ENCODE results near the gene SGTB. TPM values are rescaled to one million over a fixed set of nuclear protein-coding genes. Genes with fewer than 3 reads are reported as not detected.

The SGTB gene
- total RNA-seq, 6 experiments from 2014 or later, result 1.9 to 5.0 (median 3.9) TPM

GRCh38 chr5:65728218-65728617 lies 6.3 kb upstream of the SGTB start:
- no peak overlapping the region for H3K4me3 ChIP-seq
- H3K27ac ChIP-seq, result no peak overlapping the region
- H3K36me3 ChIP-seq, result no peaks in the 10 kb centered on the region
- 100% methylated on average over 1 of the region's 1 CpG for WGBS (ENCODE audit: insufficient coverage, low coverage, low lambda C conversion rate, missing lambda C conversion rate)
- intact Hi-C loops (cut with DNase I), result loop anchor here in 1 of 2 donors (10.0 kb wide), 1 partner anchor 207 kb away; no protein-coding TSS in a partner anchor
- TF ChIP-seq, protein P1, sequence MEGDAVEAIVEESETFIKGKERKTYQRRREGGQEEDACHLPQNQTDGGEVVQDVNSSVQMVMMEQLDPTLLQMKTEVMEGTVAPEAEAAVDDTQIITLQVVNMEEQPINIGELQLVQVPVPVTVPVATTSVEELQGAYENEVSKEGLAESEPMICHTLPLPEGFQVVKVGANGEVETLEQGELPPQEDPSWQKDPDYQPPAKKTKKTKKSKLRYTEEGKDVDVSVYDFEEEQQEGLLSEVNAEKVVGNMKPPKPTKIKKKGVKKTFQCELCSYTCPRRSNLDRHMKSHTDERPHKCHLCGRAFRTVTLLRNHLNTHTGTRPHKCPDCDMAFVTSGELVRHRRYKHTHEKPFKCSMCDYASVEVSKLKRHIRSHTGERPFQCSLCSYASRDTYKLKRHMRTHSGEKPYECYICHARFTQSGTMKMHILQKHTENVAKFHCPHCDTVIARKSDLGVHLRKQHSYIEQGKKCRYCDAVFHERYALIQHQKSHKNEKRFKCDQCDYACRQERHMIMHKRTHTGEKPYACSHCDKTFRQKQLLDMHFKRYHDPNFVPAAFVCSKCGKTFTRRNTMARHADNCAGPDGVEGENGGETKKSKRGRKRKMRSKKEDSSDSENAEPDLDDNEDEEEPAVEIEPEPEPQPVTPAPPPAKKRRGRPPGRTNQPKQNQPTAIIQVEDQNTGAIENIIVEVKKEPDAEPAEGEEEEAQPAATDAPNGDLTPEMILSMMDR (IDR thresholded peaks at IDR 0.05), result no peak
- peaks cover 0 to 5% (median 0%) of the 10 kb centered on the region in 4 donors for H3K4me1 ChIP-seq
- no peak for ATAC-seq
- H3K9me3 ChIP-seq, result no peaks in the 10 kb centered on the region
- no peaks in the 10 kb centered on the region for H3K27me3 ChIP-seq
- DNase-seq, result no peak

DNA sequence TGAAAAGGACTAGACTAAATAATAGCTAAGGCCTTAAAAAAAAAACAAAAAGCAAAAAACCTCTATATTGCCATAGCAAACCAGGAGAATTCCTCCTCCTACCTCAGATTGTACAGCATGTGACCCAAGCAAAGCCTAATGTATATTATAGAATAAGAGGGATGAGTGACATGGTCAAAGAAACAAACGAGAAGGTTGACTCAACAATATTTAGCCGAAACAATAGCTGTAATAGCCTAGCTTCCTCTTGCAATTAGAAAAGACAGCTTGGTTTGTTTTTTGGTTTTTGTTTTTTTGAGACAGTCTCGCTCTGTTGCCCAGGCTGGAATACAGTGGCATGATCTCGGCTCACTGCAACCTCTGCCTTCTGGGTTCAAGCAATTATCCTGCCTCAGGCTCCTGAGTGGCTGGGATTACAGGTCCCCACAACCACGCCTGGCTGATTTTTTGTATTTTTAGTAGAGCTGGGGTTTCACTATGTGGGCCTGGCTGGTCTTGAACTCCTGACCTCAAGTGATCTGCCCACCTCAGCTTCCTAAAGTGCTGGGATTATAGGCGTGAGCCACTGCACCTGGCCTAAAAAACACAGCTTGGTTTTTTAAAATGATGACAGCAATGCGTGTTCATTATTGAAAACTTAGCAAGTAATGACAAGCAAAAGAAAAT lies 5.7 kb upstream of the SGTB start:
- Histone ChIP-seq H3K4me1 (peaks cover 0 to 8% (median 0%) of the 10 kb centered on the region in 4 donors), H3K36me3 (no peaks in the 10 kb centered on the region), H3K4me3 (no peak overlapping the region), H3K27ac (no peak overlapping the region), H3K9me3 (no peaks in the 10 kb centered on the region), H3K27me3 (no peaks in the 10 kb centered on the region)
- 82% methylated on average over 6 of the region's 7 CpGs for WGBS (ENCODE audit: insufficient coverage, low coverage, low lambda C conversion rate, missing lambda C conversion rate)
- no peak for DNase-seq
- intact Hi-C loops (cut with DNase I), result loop anchor here in 1 of 2 donors (10.0 kb wide), 1 partner anchor 207 kb away; no protein-coding TSS in a partner anchor
- TF ChIP-seq, protein P1 (IDR thresholded peaks at IDR 0.05), result no peak
- no peak for TF ChIP-seq POLR2A (IDR thresholded peaks at IDR 0.05)
- ATAC-seq, result no peak

GRCh38 chr5:65722575-65723403 lies 880 bp upstream of the SGTB start:
- H3K27me3 ChIP-seq, result no peaks in the 10 kb centered on the region
- H3K9me3 ChIP-seq, result no peaks in the 10 kb centered on the region
- H3K4me3 ChIP-seq, result peak overlapping the region; percentile 85 to 91 (median 87)
- WGBS (ENCODE audit: insufficient coverage, low coverage, low lambda C conversion rate, missing lambda C conversion rate), result 2% methylated on average over 19 of the region's 28 CpGs
- TF ChIP-seq, protein P1 (IDR thresholded peaks at IDR 0.05), result no peak
- TF ChIP-seq POLR2A (IDR thresholded peaks at IDR 0.05), result no peak
- H3K4me1 ChIP-seq, result peaks cover 0 to 13% (median 0%) of the 10 kb centered on the region in 4 donors
- no peaks in the 10 kb centered on the region for H3K36me3 ChIP-seq
- H3K27ac ChIP-seq, result peak overlapping the region; percentile 34 to 79 (median 67)
- ATAC-seq, result peak; percentile 25 to 49 (median 38)
- DNase-seq, result peak in 1 of 3 donors; percentile 66
- intact Hi-C loops (cut with DNase I), result loop anchor here in 1 of 2 donors (10.0 kb wide), 1 partner anchor 212 kb away; no protein-coding TSS in a partner anchor

DNA sequence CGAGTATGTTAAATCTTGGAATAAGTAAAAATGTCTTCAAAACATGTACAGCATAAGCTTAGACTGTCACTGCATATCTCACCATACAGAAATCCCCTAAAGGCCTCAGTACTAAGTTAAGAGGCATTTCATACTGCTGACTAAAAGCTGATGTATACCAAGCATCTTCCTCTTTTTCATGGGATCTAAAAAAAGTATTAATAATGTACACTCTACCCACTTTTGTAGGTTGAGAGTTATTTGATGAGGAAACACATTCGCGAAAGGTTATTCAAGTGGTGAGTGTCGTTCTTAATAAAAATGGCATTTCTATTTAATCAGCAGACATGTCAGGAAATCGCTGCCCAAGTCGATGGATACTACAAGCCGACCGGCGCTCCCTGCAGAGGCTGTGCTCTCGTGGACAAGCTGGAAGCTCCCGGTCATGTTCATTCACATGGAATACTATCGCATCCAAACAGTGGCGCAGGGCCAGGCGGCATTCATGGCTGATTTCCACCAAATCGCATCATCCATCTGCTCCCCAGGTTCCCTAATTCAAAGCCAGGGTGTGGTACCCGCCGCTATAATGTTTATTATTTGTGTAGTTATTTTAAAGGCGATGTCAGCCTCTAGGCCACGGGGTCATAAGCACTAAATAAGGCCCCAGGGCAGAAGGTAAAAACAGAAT lies 724 bp downstream of the SGTB start:
- TF ChIP-seq, protein P1 (IDR thresholded peaks at IDR 0.05), result no peak
- TF ChIP-seq POLR2A (IDR thresholded peaks at IDR 0.05), result no peak
- Histone ChIP-seq H3K4me1 (peaks cover 0 to 13% (median 0%) of the 10 kb centered on the region in 4 donors), H3K4me3 (peak overlapping the region; percentile 85 to 91 (median 87)), H3K9me3 (no peaks in the 10 kb centered on the region), H3K27ac (peak overlapping the region; percentile 34 to 79 (median 67)), H3K27me3 (no peaks in the 10 kb centered on the region), H3K36me3 (no peaks in the 10 kb centered on the region)
- ATAC-seq (peak; percentile 63 to 76 (median 68)), DNase-seq (peak; percentile 79 to 88 (median 83))
- intact Hi-C loops (cut with DNase I), result loop anchor here in 1 of 2 donors (10.0 kb wide), 1 partner anchor 214 kb away; no protein-coding TSS in a partner anchor
- WGBS (ENCODE audit: insufficient coverage, low coverage, low lambda C conversion rate, missing lambda C conversion rate), result 3% methylated on average over 19 of the region's 19 CpGs

Measured in right lobe of liver (tissue), 6 donors.